GM19099 (cell line): Measurements from ENCODE around the gene EXD3.

Source experiments
- POLR2A ChIP-seq: IDR thresholded peaks from 3 replicates; pipeline ENCODE4 v1.6.1; 2011; ENCODE audit warnings: low read depth; ENCODE audit not compliant: insufficient read length; ENCODE audit errors: extremely low read depth

EXD3 gene, protein sequence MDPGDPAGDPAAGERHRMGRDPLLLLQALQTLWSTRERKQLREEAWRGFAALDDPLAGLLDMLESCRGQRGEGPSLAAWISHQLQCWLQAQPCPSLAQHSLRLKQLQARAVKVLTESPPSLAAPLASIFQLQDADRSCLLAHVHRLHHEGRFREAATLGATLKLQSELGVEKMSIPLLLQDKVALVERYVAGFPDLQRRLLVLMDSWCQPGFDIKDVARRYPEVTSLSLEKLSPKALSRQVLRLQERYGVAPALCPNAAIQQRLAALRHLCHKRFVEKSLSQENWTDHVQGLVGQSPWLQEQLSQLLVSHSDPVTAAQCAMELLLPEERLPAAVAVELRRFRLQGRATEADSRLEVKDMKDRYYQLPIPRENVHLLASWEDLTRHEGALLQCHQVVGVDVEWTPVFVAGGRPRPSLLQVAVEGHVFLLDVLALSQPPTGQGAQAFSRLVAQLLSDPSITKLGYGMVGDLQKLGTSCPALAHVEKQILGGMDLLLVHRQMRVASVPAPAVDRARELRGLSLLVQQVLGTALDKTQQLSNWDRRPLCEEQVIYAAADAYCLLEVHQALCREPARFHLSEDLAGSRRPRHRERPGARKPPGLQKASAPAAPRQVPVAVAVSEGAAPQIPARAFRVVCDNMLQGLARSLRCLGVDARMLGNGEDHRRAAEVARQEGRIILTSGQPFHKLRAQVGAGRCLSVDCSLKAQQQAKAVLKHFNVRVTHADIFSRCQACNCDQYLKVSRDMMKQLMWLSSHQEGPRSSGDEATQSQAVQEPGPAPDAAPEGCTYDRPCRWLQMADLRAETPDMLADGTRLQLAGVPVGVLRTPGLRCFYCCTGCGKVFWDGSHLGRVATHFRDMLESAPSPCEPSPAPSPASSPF

GRCh38 chr9:137422604-137423513, at the start of gene EXD3, which contains the start of gene NOXA1:
TSS of gene EXD3 (minus strand) at chr9:137423162. CDS start at chr9:137395357, 27,805 bp downstream.
TSS of gene NOXA1 (plus strand) at chr9:137423393. CDS start at chr9:137423530, 137 bp downstream.
- peak; percentile 64 for TF ChIP-seq POLR2A

GRCh38 chr9:137470785-137471184, 47.8 kb upstream of the EXD3 start:
- no peak for TF ChIP-seq POLR2A

GRCh38 chr9:137467896-137468295, 44.9 kb upstream of the EXD3 start:
- TF ChIP-seq POLR2A = no peak

GRCh38 chr9:137467161-137467581, 44.2 kb upstream of the EXD3 start:
- TF ChIP-seq POLR2A = no peak

GRCh38 chr9:137465720-137466388, 42.9 kb upstream of the EXD3 start:
- TF ChIP-seq POLR2A = no peak

DNA sequence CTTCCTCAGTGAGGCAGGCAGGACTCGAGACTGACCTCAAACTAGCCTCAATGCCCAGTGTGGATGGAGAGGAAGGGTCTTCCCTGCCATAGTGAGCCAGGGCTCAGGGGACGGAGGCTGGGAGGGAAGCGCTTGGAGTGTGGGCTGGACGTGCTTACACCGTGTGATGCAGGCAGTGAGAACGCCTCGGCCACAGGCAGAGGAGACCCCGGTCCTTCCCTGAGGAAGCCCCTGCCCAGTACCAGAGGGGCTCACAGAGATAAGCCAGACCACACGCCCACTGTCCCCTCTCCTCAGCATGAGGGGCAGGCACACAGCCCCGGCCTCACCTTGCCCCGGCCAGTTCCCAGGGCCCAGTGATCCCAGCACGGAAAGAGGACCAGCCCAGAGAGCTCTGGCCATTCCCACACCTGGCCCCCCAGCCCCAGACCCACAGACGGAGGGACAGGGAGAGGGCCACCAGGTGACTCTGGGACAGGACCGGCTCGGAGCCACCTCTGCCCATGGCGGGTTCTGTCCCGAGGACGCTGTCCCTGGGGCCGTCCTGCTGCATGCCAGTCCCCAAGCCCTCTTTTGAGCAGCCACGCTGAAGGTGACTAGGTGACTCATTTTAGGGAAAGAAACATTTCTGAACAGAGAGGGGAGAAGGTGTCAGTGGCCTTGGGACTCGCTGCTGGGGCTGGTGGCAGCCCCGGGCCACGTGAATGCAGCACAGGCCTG, 42.2 kb upstream of the EXD3 start:
- TF ChIP-seq POLR2A = no peak

DNA sequence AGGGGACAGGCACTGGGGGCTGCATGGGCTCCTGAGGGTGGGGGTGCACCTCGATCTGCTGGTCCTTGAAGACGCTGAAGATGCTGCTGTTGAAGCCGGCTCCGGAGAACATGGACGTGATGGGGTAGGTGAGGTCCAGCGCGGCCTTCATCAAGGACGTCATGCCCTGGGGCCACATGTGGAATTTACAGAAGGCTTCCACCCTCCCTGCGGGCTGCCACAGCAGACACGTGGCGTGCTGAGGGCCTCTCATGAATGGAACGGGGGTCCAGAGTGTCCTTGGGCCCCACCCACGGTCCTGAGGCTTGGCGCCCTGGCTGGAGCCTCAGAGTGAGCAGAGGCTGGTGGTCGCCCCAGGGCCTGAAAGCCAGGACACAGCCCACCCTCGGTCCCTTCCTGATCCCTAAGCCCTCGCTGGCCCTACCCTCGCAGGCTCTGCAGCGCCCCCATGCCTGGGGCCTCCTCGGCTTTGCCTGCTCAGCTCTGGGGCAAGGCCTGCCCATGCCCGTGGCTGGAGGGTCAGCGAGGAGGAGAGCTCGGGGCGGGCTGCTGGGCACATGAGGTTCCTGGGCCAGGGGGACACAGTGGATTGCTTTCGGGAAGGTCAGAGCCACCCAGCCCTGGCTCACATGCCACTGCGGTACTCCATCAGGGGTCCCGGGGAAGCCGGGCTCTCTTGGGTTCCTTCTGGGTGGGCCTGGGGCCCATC, 41.5 kb upstream of the EXD3 start:
- TF ChIP-seq POLR2A = no peak

DNA sequence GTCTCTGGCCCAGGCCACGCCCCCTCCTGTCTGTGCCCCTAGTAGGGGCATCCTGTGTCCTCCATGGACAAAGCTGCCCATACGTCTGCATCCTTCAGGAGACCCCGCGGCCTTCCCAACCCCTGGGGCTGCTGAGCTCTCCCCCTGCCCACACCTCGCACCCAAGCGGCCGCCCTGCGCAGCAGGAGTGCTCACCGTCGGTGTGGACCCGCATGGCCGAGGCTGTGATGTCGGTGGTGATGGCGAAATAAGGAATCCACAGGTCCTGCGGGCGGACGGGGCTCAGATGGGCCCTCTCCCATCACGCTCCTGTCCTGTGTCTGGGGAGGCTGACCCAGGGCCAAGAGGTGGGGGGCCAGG, 40.9 kb upstream of the EXD3 start:
- TF ChIP-seq POLR2A = no peak

DNA sequence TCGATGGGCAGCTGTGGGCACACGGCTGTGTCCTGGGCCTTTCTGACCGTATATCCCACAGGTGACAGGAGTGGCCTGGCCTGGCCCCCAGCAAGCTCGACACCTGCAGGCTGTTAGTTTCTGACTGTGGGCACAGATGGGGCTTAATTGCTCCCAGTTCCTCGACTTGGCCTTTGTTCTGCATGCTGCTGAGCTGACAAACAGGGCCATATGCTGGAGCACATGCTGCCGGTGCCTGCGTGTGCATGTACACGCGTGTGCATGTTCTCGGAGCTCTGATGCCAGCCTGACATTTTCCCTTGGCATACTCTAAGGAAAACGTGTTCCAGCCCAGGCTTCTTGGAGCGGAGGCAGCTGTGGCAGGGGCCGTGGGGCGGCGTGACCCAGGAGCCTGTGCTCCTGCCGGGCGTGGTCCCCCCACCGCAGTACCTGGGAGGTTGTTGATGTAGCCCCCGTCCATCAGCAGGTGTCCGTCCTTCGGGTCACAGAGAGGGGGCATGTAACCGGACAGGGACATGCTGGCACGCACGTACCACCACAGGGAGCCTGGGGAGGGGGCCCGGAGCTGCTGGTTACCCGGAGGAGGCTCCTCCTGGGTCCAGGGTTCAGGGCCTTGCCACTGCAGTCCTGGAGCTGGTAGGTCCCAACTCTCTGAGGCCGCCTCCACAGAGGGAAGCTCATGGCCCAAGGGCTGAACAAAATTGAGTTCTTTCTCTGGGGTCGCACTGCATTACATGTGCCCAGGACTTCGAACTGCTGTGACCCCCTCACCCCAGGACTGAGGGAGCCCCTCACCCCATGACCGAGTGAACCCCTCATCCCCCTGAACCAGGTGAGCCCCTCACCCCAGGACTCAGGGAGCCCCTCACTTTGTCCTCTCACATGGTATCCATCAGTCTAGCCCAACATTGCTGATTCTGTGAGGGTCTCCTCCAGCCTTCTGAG, 40.3 kb upstream of the EXD3 start:
- TF ChIP-seq POLR2A = no peak

GRCh38 chr9:137462396-137462985, 39.5 kb upstream of the EXD3 start:
- no peak for TF ChIP-seq POLR2A

GRCh38 chr9:137461663-137462395, 38.9 kb upstream of the EXD3 start:
- TF ChIP-seq POLR2A = peak; percentile 54

DNA sequence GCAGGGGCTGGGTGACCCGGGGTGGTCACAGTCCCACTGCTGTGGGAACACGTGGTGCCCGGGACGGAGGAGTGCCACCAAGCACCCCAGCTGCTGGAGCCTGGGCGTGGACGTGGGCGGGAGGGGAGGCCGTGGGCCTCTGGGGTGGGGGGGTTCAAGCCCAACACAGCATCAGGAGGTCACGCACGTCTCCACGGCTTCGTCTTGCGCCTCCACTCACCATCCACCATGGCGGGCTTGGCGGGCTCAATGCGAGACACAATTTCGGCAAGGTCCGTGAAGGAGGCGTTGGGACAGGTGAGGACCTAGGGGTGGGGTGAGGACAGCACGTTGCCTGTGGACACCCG, 38.3 kb upstream of the EXD3 start:
- TF ChIP-seq POLR2A = no peak
